NCI-H1930 (cell line): Measurements from ENCODE around the gene TRAPPC2B.

Source experiments
- DNase-seq, 2 experiments: peaks; one replicate each; lab custom pipeline; 2025; lab: John Stamatoyannopoulos, UW

Gene TRAPPC2B

DNA sequence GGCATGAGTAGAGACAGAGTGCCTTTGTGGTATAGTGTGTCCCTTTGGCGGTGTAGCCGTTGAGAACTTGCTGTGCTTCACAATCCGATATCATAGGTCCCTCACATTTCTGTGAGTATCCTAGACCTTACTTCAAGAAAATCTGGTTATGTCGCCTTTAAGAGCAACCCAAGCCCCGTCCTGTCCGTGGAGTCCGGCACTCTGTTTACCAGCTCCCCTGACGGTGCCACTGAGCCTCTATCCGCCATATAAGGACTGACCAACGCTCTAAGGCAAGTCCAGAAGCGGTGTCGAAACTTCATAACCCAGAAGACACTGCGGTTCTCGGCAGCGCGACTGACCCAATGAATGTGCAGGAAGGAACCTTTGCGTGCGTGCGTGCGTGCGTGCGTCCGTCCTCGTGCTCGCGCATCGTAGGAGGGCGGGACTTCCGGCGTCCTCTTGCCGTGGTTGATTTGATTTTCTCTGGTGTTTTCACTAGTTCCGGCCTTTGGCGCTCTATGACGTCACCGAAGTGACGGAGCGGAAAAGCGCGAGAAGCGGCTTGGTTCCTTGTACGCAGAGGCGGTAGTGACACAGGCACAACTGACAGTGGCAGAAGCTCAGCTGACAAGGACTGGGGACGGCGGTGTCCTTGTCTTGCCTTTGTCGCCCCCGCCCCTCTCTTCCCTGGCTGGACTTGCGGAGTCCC lies at the start of gene TRAPPC2B, which contains the start of gene ZNF547:
TRAPPC2B (plus strand) TSS at position 555 of the 691 bp plus-strand sequence. CDS start 1,283 bp downstream, outside the sequence.
ZNF547 (plus strand) TSS at position 555 of the 691 bp plus-strand sequence. CDS start 5,005 bp downstream, outside the sequence.
- peak; percentile 99 to 100 for DNase-seq

DNA sequence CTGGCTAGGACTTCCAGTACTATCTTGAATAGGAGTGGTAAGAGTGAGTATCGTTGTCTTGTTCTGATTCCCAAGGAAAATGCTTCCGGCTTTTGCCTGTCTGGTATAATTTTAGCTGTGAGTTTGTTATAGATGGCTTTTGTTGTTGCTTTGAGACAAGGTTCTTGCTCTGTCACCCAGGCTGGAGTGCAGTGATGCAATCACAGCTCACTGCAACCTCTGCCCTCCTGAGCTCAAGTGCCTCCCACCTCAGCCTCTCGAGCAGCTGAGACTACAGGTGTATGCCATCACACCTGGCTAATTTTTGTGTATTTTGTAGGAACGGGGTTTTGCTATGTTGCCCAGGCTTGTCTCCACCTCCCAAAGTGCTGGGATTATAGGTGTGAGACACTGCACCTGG lies 49.2 kb upstream of the TRAPPC2B start:
- peak; percentile 30 to 52 for DNase-seq

DNA sequence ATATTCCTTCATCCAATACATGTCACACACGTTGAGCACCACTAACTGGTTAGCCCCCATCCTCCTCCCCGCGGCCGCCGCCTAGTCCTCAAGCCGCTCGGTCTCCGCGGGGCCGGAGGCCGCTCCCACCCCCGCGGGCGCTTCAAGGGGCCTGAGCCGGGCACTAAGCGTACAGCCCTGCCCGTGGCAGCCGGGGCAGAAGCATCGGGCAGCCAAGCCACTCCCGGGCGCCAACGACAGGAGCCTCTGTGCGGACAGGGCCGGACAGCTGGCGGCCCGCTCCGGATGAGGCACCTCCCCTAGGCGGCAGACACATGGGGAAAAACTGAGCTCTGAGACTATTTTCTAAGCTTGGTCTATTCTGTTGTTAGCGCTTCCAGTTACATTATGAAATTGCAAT lies 45.8 kb upstream of the TRAPPC2B start:
- DNase-seq, result no peak

DNA sequence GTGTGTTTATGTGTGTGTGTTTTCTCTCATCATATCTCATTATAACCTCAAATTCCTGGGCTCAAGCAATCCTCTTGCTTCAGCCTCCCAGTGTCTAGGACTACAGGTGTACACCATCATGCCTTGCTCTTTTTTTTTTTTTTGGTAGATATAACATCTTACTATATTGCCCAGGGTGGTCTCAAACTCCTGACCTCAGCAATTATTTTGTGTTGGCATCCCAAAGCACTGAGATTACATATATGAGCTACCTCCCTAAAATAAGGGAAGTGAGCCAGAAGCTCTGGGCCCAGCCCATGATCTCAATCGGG lies 43.5 kb upstream of the TRAPPC2B start:
- DNase-seq, result no peak

DNA sequence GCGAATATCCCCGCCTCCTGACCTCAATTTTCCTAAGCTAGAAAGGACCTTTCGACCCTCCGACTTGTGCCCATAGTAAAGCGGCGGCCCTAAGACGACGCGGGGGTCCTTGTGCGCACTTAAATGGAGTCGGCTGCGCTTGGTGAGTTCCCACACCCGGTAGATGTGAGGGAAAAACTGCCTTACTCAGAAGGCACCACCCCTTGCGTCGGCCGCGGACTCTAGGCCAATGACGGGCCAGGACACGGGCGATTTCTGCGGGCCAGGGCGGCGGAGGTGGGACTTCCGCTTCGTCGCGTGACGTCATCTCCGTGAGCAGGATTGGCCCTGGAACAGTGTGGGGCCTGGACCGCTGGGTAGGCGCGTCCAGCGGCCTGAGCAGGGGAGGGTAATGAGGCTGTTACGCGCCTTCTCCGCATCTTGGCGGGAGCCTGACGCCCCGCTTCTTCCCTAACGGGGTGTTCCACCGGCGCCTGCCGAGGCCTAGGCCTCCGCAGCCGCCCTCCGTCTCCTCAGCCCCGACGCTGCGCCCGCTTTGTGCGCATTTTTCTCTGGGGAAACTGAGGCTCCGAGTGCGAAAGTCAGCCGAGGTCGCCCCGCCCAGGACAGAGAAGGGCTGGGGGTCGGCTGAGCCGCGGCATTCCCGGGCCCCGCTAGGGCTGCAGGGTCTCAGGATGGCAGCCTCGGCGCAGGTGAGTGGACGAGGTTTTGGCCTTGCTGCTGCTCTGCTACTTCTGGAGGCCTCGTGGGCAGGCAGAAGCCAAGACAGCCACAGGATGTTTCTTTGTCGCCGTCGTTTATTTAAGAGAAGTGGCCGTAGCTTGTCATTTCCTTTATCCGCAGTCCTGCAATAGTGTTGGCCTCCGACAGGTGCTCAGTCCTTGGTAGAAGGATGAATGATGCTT lies 42.9 kb upstream of the TRAPPC2B start, which contains the start of gene ZNF543:
ZNF543 (plus strand) TSS at position 293 of the 905 bp plus-strand sequence; CDS start at position 675, 382 bp downstream.
- DNase-seq, result peak; percentile 96 to 98

DNA sequence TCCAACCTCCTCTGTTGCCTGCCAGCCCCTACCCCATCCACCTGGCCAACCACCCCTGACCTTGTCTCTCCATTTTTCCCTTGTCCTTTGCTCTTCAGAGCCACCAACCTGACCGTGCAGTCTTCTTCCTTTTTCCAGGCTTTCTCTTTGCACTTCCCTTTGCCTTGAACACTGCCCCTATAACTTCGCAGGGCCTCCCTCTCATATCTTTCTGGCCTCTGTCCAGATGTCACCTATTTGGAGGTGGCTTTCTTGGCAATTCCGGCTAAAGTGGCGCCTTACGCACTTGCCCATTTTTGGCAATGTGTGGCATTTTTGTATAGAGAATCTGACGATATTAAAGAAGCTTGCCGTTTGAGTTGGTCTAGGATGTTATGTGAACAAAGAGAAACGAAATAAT lies 42.2 kb upstream of the TRAPPC2B start:
- DNase-seq, result no peak

DNA sequence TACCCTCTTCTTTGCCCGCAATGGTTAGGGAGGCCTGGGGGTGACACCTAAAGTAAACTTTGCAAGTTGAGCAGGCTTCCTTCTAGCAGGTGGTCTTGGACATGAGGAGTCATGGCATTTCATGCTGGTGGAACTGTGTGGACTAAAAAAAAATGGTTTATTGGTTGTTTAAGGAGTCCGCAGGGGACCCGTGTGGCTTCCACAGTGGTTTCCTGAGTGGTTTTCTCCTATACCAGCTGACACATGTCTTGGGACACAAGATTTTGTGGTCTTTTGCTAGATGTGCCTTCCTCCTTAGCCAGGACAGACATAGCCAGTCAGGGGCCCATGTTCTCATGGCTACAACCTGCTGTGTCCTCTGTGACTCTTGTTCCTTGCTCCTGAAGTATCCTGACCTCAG lies 41.6 kb upstream of the TRAPPC2B start:
- DNase-seq, result no peak

DNA sequence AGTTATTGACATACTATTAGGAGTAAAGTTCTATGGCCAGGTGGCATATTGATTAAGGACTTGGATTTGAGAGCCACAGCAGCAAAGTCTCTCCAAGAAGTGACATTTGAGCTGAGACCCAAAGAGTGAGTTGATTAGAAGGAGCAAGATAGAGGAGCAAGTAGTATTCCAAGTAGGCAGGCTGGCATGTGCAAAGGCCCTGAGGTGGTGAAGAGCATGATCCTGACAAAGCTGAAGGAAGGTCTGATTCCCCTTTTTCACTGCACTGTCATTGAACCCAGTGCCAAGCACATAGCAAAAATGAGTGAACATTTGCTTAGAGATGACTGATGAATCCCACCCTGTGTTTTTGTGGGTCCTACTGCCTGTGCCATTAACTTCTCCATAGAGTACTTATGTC lies 38.4 kb upstream of the TRAPPC2B start:
- DNase-seq, result no peak

DNA sequence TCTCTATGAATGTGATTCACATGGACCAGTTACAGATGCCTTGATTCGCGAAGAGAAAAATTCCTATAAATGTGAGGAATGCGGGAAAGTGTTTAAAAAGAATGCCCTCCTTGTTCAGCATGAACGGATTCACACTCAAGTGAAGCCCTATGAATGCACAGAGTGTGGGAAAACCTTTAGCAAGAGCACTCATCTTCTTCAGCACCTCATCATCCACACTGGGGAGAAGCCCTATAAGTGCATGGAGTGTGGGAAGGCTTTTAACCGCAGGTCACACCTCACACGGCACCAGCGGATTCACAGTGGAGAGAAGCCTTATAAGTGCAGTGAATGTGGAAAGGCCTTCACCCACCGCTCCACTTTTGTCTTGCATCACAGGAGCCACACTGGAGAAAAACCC lies 35.4 kb upstream of the TRAPPC2B start:
- DNase-seq, result no peak

DNA sequence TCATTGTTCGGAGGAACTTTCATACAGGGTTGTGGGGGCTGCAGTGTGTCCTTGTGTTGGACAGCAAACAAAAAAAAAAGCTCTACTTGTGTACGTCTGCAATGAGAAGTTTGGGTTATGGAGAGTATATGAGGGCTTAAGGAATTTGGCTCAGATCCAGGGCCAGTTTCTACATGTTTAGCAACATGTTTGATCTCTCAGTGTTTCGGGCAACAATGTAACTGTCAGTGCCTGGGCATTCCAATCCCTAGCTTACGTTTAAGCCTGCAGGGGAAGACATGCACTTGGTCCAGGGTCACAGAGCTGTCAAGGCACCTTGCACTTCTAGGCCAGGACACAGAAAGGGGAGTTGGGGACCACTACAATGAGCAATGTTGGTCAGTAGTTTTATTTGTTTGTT lies 29.2 kb upstream of the TRAPPC2B start:
- DNase-seq, result no peak

DNA sequence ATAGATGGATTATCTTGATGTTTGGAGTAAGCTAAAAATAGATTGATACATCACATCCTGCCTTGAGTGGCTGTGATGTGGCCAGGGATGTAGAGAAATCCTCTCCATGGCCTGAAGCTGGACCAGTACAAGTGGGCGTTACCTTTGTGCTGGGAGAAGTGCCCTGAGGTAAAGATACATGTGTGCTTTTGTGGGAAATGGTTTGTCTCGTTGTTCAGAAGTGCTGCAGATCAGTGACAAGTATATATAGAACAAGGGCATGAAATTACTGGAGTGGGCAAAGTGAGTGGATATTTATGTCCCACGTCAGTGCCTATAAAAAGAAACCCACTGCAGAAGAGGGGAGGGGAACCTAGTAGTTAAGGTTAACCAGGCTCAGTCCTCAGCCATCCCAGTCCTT lies 24.5 kb upstream of the TRAPPC2B start:
- DNase-seq, result no peak

DNA sequence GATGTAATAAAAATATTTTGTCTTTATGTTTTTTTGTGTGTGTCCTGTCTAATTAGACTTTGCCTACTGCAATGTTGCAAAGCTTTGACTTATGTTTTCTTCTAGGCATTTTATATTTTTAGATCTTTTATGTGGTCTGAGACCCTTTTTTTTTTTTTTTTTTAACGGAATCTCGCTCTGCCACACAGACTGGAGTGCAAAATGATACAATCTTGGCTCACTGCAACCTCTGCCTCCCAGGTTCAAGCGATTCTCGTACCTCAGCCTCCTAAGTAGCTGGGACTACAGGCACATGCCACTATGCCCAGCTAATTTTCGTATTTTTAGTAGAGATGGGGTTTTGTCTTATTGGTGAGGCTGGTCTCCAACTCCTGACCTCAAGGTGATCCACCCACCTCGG lies 20.8 kb upstream of the TRAPPC2B start:
- DNase-seq, result no peak

DNA sequence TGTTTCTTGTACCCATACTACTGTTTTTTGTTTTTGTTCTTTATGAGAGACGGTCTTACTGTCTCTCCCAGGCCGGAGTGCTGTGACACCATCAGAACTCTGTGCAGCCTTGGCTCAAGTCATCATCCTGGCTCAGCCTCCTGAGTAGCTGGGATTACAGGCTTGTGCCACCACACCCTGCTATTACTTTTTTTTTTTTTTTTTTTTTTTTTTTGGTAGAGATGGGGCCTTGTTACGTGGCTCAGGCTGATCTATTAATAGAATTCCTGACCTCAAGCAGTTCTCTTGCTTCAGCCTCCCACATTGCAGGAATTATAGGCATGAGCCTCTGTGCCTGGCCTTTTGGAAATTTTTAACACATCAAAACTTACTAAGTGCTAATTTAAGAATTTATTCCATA lies 15.2 kb upstream of the TRAPPC2B start:
- no peak for DNase-seq

DNA sequence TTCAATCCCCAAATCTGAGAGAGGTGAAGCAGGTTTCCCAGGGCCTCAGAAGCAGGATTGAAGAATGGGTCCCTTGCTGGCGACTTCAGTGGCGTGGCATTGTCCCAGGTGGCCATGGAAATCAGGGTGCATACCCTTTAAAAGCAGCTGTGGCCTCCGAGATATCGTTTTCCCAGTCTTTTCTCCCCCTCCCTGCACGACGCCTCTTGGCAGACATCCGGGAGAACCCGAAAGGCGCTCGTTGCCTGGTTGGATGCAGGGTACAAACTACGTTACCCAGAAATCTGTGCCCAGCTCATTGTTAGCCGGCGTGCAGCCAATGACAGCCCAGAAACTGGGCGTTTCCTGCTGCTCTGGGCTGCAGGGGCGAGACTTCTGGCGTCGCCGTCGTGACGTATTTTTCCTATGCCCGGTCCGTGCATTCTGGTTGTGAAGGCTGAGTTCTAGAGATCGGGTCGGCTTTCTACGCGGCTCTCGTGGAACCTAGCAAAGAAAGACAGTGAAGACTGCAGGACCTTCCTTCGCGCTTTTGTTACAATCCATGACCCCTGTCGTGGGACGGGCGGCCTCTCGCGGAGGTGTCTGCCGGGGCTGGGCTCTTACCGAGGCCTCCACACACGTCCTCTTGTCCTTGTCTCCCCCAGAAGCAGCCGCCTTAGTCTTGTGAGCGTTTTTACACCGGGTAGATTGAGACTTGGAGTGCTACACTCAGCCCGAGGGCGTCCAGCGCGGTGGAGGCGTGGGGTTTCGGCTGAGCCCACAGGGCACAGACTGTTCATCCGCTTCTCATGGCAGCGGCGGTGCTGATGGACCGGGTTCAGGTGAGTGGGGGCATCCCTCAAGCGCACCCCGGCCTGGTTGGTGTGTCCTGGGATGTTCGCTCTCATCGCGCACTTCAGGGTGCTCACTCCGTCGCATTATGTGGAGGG lies 12.2 kb upstream of the TRAPPC2B start, which contains the start of gene ZNF304:
ZNF304 (plus strand) TSS at position 395 of the 929 bp plus-strand sequence; CDS start at position 789, 394 bp downstream.
- peak; percentile 94 to 95 for DNase-seq

DNA sequence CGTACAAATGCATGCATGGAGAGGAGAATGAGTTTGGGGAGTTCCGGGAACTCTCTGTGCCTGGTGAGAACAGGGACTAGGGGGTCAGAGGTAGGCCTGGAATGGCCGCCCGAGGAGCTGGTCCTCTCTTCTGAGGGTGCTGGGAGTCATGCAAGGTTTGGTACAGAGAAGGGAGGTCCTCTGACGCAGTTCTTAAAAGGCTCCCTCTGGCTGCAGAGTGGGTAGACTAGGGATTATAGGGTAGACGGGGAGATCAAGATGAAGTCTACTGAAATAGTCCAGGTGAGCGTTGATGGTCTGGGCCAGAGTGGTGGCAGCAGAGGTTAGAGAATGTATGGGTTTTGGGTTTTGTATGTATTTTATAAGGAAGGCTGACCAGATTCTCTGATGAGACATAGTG lies 11.5 kb upstream of the TRAPPC2B start:
- DNase-seq, result no peak

DNA sequence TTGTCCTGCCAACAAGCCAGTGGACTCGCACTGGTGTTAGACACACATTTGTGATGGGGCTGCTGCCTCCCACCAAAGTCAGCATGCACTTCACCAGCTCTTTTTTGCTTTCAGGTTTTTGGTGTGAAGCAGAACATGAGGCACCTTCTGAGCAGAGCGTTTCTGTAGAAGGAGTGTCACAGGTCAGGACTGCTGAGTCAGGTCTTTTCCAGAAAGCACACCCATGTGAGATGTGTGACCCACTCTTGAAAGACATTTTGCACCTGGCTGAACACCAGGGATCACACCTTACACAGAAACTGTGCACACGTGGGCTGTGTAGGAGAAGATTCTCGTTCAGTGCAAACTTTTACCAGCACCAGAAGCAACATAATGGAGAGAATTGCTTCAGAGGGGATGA lies 7.4 kb upstream of the TRAPPC2B start:
- no peak for DNase-seq

DNA sequence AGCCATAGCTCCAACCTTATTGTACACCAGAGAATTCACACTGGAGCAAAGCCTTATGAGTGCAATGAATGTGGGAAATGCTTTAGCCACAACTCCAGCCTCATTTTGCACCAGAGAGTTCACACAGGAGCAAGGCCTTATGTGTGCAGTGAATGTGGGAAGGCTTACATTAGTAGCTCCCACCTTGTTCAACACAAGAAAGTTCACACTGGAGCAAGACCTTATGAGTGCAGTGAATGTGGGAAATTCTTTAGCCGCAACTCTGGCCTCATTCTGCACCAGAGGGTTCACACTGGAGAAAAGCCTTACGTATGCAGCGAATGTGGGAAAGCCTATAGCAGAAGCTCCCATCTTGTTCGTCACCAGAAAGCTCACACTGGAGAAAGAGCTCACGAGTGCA lies 5.9 kb upstream of the TRAPPC2B start:
- no peak for DNase-seq

DNA sequence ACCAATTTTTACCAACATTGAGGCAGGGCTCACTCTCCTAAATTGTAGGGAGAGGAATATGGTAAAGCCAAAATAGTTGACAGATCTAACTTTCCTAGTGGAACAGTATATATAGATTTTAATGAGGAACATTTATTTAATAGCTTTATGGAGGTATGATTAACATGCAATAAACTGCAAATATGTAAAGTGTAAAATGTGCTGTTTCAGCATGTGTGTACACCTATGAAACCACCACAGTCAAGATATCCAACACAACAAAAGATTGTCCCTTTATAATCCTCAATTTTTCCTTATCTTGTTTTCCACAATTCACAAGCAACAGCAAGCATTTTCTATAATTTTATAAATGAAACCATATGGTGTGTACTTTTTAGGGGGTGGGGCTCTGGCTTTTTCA lies 4.1 kb upstream of the TRAPPC2B start:
- no peak for DNase-seq

DNA sequence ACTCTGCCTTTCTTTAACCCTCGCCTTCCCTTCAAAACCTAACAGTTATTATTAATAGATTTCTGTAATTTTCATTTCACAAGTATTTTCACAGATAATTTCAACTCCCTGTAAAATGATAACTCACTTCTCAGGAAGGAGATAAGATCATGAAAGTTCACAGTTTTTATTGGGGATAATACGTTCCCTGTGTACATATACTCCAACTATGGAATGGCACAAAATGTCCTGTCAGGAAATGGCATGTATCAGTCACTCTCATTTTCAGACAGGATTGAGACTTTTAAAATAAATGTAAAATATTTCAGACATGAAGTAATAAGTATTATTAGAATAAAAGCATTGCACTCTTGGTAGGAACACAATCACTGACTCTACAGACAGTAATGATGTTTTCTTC lies 932 bp upstream of the TRAPPC2B start:
- DNase-seq, result no peak

DNA sequence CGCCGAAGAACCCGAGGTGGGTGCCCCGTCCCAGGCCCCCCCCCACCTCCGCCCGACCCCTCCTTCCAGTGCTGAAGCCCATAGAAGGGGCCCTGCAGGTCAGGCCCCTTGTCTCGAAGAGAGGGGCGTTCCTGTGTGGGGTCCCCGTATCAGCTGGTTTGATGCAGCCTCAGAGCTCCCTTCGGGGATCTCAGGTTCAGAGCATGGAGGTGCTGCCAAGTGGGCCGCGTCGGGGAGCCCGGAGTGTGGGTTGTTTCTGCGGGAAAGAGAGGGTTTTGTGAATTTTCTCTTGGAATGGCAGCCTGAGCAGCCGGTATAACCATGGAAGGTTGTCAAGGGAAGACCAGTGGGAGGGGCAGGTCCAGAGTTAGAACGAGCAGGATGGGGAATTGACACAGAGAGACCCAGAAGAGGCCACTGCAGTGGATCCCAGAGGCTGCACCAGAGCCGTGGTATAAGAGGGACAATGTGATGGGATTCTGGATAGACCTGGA lies 384 bp downstream of the TRAPPC2B start:
- DNase-seq, result no peak

DNA sequence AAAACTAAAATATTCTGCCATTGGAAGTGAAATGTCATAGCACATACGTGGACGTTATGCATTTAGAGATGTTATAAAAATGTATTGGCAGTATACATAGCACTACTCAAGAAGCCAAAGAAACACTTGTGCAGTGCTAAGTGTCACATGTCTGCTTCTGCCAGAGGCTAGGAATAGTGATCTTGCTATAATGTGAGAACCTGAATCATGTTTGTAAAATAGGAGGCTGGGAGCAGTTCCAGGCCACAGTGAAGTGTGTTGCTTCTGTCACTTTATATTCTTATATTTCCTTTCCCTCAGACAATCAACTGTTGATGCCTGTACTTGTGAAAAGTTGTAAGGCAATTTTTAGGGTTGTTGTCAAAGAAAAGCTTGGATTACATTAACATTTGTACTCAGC lies 3.4 kb downstream of the TRAPPC2B start:
- DNase-seq, result no peak

DNA sequence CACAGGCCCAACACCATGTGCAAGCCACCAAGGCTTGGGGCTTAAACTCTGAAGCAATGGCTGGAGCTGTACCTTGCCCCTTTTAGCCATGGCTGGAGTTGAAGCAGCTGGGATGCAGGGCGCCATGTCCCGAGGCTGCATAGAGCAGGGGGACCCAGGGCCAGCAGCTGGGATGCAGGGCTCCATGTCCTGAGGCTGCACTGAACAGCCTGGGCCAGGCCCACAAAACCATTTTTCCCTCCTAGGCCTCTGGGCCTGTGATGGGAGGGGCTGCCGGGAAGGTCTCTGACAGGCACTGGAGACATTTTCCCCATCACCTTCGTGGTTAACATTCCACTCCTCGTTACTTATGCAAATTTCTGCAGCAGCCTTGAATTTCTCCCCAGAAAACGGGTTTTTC lies 10.8 kb downstream of the TRAPPC2B start:
- no peak for DNase-seq
